HCT116 (cell line): Measurements from ENCODE around the gene CLCN4. TPM values are rescaled to one million over a fixed set of nuclear protein-coding genes. Genes with fewer than 3 reads are reported as not detected.

Experiments used
- ATAC-seq: fragments of 200-7000 bp; cut with Tn5 transposase; 2 replicates; pipeline ENCODE4 v1.9.1; 2020; ENCODE audit warnings: mild to moderate bottlenecking, moderate library complexity
- BruUV-seq: library from RNA; stranded (reverse); fragments of 400-500 nt; replicated peaks from 2 replicates; lab custom pipeline; 2021; lab: Mats Ljungman, UMichigan
- CTCF ChIA-PET: fragments of 300-600 bp; sonication (Branson Sonifier 250); formaldehyde crosslinking; loops from one replicate; lab custom pipeline; 2021; ENCODE audit warnings: antibody characterized with exemption; lab: Charles Lee
- POLR2A ChIA-PET: fragments of 300-600, 350-600 bp; sonication (Branson Sonifier 250); formaldehyde crosslinking; loops from one replicate; lab custom pipeline; 2021; ENCODE audit warnings: antibody characterized with exemption; lab: Charles Lee
- RAD21 ChIA-PET, 2 experiments: fragments of 300-600 bp; sonication (Branson Sonifier 250); formaldehyde crosslinking; loops; one replicate each; lab custom pipeline; 2023; ENCODE audit warnings: low total read pairs in 2 of 2; ENCODE audit not compliant: uncharacterized antibody in 2 of 2, unreplicated experiment in 2 of 2, low non-redundant PET in 1 of 2; lab: Charles Lee
- DNase-seq: peaks from one replicate; pipeline ENCODE4 v3.0.0-alpha.2; 2010; ENCODE audit warnings: low read depth, low spot score
- H2AFZ ChIP-seq: fragments of 200-600 bp; shearing (Covaris generic), sonication (generic); 2 replicates; pipeline ENCODE4 v1.6.1; 2017; ENCODE audit warnings: low read depth, mixed run types, mixed read lengths, antibody characterized with exemption, low read length; ENCODE audit not compliant: poor library complexity, severe bottlenecking
- H3K27ac ChIP-seq: 2 replicates; pipeline ENCODE4 v1.5.1; 2012; ENCODE audit warnings: low read depth, low read length
- H3K27me3 ChIP-seq: fragments of 200-600 bp; sonication (generic); 2 replicates; pipeline ENCODE4 v1.6.1; 2016; ENCODE audit warnings: mixed run types, low read length, mixed read lengths; ENCODE audit not compliant: insufficient read depth
- H3K36me3 ChIP-seq, 2 experiments: fragments of 200-500 bp in 1 of 2; fragments of 200-600 bp in 1 of 2; sonication (Bioruptor generic) in 1 of 2; sonication (generic) in 1 of 2; 2 replicates each; pipeline versions ENCODE4 v1.5.1 to v1.6.1; 2014 to 2016; ENCODE audit warnings: low read length in 2 of 2, inconsistent platforms in 1 of 2, mixed read lengths in 1 of 2, mixed run types in 1 of 2; ENCODE audit not compliant: insufficient read depth in 2 of 2, control insufficient read depth in 1 of 2
- H3K4me1 ChIP-seq, 2 experiments: fragments of 200-600 bp in 1 of 2; sonication (generic) in 1 of 2; 2 replicates each; pipeline versions ENCODE4 v1.5.1 to v1.6.1; 2012 to 2017; ENCODE audit warnings: low read length in 2 of 2, inconsistent platforms in 1 of 2, mild to moderate bottlenecking in 1 of 2, mixed read lengths in 1 of 2, mixed run types in 1 of 2, moderate library complexity in 1 of 2; ENCODE audit not compliant: insufficient read depth in 2 of 2, control insufficient read depth in 1 of 2
- H3K4me2 ChIP-seq: fragments of 200-600 bp; sonication (generic); 2 replicates; pipeline ENCODE4 v1.6.1; 2017; ENCODE audit warnings: mixed run types, low read length, mixed read lengths
- H3K4me3 ChIP-seq, 2 experiments: fragments of 200-600 bp in 1 of 2; sonication (generic) in 1 of 2; replicated peaks in 1 of 2; 2 replicates each; pipeline ENCODE4 v1.5.1; 2011 to 2016; ENCODE audit warnings: low read length in 2 of 2, control low read depth in 1 of 2, low read depth in 1 of 2, mild to moderate bottlenecking in 1 of 2, mixed read lengths in 1 of 2, mixed run types in 1 of 2
- H3K79me2 ChIP-seq: fragments of 200-600 bp; sonication (generic); 2 replicates; pipeline ENCODE4 v1.6.1; 2017; ENCODE audit warnings: mild to moderate bottlenecking, mixed run types, low read length, moderate library complexity, mixed read lengths; ENCODE audit not compliant: insufficient read depth
- H3K9ac ChIP-seq: fragments of 200-600 bp; sonication (generic); 2 replicates; pipeline ENCODE4 v1.6.1; 2016; ENCODE audit warnings: low read length, mixed read lengths
- H3K9me2 ChIP-seq: fragments of 200-600 bp; sonication (generic), shearing (Covaris generic); 2 replicates; pipeline ENCODE4 v1.6.1; 2017; ENCODE audit warnings: mixed run types, mild to moderate bottlenecking, moderate library complexity; ENCODE audit not compliant: insufficient read depth
- H3K9me3 ChIP-seq, 2 experiments: fragments of 200-500 bp in 1 of 2; fragments of 200-600 bp in 1 of 2; sonication (Bioruptor generic) in 1 of 2; sonication (generic) in 1 of 2; 2 replicates each; pipeline ENCODE4 v1.6.1; 2014 to 2017; ENCODE audit warnings: low read length in 2 of 2, mixed read lengths in 2 of 2, inconsistent platforms in 1 of 2, low read depth in 1 of 2, mild to moderate bottlenecking in 1 of 2, mixed run types in 1 of 2, moderate library complexity in 1 of 2; ENCODE audit not compliant: control insufficient read depth in 1 of 2, insufficient read depth in 1 of 2
- H4K20me1 ChIP-seq: fragments of 200-600 bp; sonication (generic), shearing (Covaris generic); 2 replicates; pipeline ENCODE4 v1.6.1; 2017; ENCODE audit warnings: mixed run types, mild to moderate bottlenecking, moderate library complexity; ENCODE audit not compliant: insufficient read depth
- ATF3 ChIP-seq: IDR thresholded peaks from 2 replicates; pipeline ENCODE4 v1.6.1; 2012
- CBX3 ChIP-seq: IDR thresholded peaks from 2 replicates; pipeline ENCODE4 v1.6.1; 2012; ENCODE audit warnings: low read depth
- CEBPB ChIP-seq: IDR thresholded peaks from 2 replicates; pipeline ENCODE4 v1.6.1; 2012; ENCODE audit warnings: low read depth
- CTCF ChIP-seq, 3 experiments: fragments of 200-600 bp in 1 of 3; sonication (generic) in 1 of 3; IDR thresholded peaks in 2 of 3; conservative IDR thresholded peaks in 1 of 3; 2 replicates each; pipeline ENCODE4 v1.5.1; 2012 to 2017; ENCODE audit warnings: low read depth in 2 of 3, low read length in 2 of 3, antibody characterized with exemption in 1 of 3, borderline replicate concordance in 1 of 3, control low read depth in 1 of 3, mild to moderate bottlenecking in 1 of 3, mixed read lengths in 1 of 3, mixed run types in 1 of 3, moderate library complexity in 1 of 3; ENCODE audit not compliant: insufficient read depth in 1 of 3
- EGR1 ChIP-seq: IDR thresholded peaks from 2 replicates; pipeline ENCODE4 v1.6.1; 2012; ENCODE audit warnings: low read depth
- ELF1 ChIP-seq: IDR thresholded peaks from 2 replicates; pipeline ENCODE4 v1.6.1; 2012; ENCODE audit warnings: low read depth, borderline replicate concordance
- EZH2 ChIP-seq: fragments of 200-600 bp; sonication (generic); IDR thresholded peaks from 2 replicates; pipeline ENCODE4 v1.6.1; 2017; ENCODE audit warnings: antibody characterized with exemption, mixed run types
- EZH2phosphoT487 ChIP-seq: fragments of 200-600 bp; IDR thresholded peaks from 2 replicates; pipeline ENCODE4 v1.6.1; 2018; ENCODE audit warnings: antibody characterized with exemption, borderline replicate concordance
- FOSL1 ChIP-seq: IDR thresholded peaks from 2 replicates; pipeline ENCODE4 v1.6.1; 2012; ENCODE audit warnings: low read depth
- JUND ChIP-seq: IDR thresholded peaks from 2 replicates; pipeline ENCODE4 v1.6.1; 2012
- MAX ChIP-seq: IDR thresholded peaks from 2 replicates; pipeline ENCODE4 v1.6.1; 2012
- POLR2A ChIP-seq: IDR thresholded peaks from 2 replicates; pipeline ENCODE4 v1.7.0; 2011; ENCODE audit warnings: borderline replicate concordance; ENCODE audit not compliant: insufficient read depth, insufficient read length; ENCODE audit errors: extremely low read depth
- SIN3A ChIP-seq: IDR thresholded peaks from 2 replicates; pipeline ENCODE4 v1.6.1; 2012; ENCODE audit warnings: low read depth
- SP1 ChIP-seq: IDR thresholded peaks from 2 replicates; pipeline ENCODE4 v1.6.1; 2012; ENCODE audit warnings: low read depth
- SRF ChIP-seq: IDR thresholded peaks from 2 replicates; pipeline ENCODE4 v1.6.1; 2012; ENCODE audit warnings: low read depth
- YY1 ChIP-seq: IDR thresholded peaks from 2 replicates; pipeline ENCODE4 v1.6.1; 2011; ENCODE audit warnings: low read length, low read depth, moderate library complexity, mild to moderate bottlenecking; ENCODE audit not compliant: insufficient replicate concordance; ENCODE audit errors: extremely low read depth
- ZFX ChIP-seq: fragments of 450-650 bp; IDR thresholded peaks from 2 replicates; pipeline ENCODE4 v1.6.1; 2017
- ZNF274 ChIP-seq: fragments of 200-500 bp; sonication (Bioruptor generic); IDR thresholded peaks from 2 replicates; pipeline ENCODE4 v1.6.1; 2014; ENCODE audit warnings: mild to moderate bottlenecking, low read depth, low read length, inconsistent platforms
- intact Hi-C: fragments of 100-400 bp; cut with micrococcal nuclease; formaldehyde crosslinking; loops from 2 replicates; pipeline ENCODE4 v1.10.0; 2022
- total RNA-seq: library from RNA; stranded (reverse); gene quantifications from one replicate; pipeline ENCODE4 v1.2.1, GENCODE V29; 2021; ENCODE audit not compliant: unreplicated experiment
- TF ChIP-seq, protein P1 (sequence below): IDR thresholded peaks from 2 replicates; pipeline ENCODE4 v1.6.1; 2011; ENCODE audit warnings: mild to moderate bottlenecking, low read length, moderate library complexity; ENCODE audit not compliant: insufficient replicate concordance; ENCODE audit errors: extremely low read depth
- TF ChIP-seq, protein P2 (sequence below): IDR thresholded peaks from 2 replicates; pipeline ENCODE4 v1.6.1; 2012; ENCODE audit warnings: low read depth

The CLCN4 gene
- total RNA-seq, 1 experiment from 2014 or later = 3.1 TPM

GRCh38 chrX:10109695-10110094 lies 47.1 kb upstream of the CLCN4 start:
- Histone ChIP-seq H3K27me3 (no peaks in the 10 kb centered on the region), H3K4me2 (no peak overlapping the region), H3K36me3 (no peaks in the 10 kb centered on the region), H4K20me1 (no peaks in the 10 kb centered on the region), H2AFZ (no peak overlapping the region), H3K9me2 (no peaks in the 10 kb centered on the region), H3K79me2 (no peaks in the 10 kb centered on the region), H3K4me3 (no peak overlapping the region), H3K27ac (no peak overlapping the region), H3K9ac (no peak overlapping the region), H3K4me1 (no peaks in the 10 kb centered on the region), H3K9me3 (no peaks in the 10 kb centered on the region)
- TF ChIP-seq POLR2A (no peak), JUND (no peak), SIN3A (no peak), MAX (no peak), CTCF (IDR thresholded peaks at IDR 0.05 in 2 of 3, conservative IDR thresholded peaks at IDR 0.05 in 1 of 3; ENCODE audit: borderline replicate concordance in 1 of 3, insufficient read depth in 1 of 3, low read depth in 2 of 3, low read length in 2 of 3) (no peak), CBX3 (no peak), ATF3 (no peak), SRF (no peak), EZH2 (no peak), CEBPB (no peak), SP1 (no peak), YY1 (no peak), ZNF274 (no peak), ZFX (no peak), FOSL1 (no peak), EGR1 (no peak), EZH2phosphoT487 (no peak), ELF1 (no peak)
- TF ChIP-seq, protein P1, sequence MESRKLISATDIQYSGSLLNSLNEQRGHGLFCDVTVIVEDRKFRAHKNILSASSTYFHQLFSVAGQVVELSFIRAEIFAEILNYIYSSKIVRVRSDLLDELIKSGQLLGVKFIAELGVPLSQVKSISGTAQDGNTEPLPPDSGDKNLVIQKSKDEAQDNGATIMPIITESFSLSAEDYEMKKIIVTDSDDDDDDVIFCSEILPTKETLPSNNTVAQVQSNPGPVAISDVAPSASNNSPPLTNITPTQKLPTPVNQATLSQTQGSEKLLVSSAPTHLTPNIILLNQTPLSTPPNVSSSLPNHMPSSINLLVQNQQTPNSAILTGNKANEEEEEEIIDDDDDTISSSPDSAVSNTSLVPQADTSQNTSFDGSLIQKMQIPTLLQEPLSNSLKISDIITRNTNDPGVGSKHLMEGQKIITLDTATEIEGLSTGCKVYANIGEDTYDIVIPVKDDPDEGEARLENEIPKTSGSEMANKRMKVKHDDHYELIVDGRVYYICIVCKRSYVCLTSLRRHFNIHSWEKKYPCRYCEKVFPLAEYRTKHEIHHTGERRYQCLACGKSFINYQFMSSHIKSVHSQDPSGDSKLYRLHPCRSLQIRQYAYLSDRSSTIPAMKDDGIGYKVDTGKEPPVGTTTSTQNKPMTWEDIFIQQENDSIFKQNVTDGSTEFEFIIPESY = no peak
- TF ChIP-seq, protein P2, sequence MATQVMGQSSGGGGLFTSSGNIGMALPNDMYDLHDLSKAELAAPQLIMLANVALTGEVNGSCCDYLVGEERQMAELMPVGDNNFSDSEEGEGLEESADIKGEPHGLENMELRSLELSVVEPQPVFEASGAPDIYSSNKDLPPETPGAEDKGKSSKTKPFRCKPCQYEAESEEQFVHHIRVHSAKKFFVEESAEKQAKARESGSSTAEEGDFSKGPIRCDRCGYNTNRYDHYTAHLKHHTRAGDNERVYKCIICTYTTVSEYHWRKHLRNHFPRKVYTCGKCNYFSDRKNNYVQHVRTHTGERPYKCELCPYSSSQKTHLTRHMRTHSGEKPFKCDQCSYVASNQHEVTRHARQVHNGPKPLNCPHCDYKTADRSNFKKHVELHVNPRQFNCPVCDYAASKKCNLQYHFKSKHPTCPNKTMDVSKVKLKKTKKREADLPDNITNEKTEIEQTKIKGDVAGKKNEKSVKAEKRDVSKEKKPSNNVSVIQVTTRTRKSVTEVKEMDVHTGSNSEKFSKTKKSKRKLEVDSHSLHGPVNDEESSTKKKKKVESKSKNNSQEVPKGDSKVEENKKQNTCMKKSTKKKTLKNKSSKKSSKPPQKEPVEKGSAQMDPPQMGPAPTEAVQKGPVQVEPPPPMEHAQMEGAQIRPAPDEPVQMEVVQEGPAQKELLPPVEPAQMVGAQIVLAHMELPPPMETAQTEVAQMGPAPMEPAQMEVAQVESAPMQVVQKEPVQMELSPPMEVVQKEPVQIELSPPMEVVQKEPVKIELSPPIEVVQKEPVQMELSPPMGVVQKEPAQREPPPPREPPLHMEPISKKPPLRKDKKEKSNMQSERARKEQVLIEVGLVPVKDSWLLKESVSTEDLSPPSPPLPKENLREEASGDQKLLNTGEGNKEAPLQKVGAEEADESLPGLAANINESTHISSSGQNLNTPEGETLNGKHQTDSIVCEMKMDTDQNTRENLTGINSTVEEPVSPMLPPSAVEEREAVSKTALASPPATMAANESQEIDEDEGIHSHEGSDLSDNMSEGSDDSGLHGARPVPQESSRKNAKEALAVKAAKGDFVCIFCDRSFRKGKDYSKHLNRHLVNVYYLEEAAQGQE = no peak
- ChIA-PET CTCF (no interaction called here), RAD21 (no interaction called here), POLR2A (no interaction called here)
- intact Hi-C loops = no loop called here
- no peak for DNase-seq
- ATAC-seq = no peak
- no TSS peak for BruUV-seq
